ENCODE measurements around the gene CARD9. TPM values are rescaled to one million over a fixed set of nuclear protein-coding genes. Genes with fewer than 3 reads are reported as not detected.

Gene CARD9
- total RNA-seq, 1 donor from 2014 or later, result 1.2 TPM

DNA sequence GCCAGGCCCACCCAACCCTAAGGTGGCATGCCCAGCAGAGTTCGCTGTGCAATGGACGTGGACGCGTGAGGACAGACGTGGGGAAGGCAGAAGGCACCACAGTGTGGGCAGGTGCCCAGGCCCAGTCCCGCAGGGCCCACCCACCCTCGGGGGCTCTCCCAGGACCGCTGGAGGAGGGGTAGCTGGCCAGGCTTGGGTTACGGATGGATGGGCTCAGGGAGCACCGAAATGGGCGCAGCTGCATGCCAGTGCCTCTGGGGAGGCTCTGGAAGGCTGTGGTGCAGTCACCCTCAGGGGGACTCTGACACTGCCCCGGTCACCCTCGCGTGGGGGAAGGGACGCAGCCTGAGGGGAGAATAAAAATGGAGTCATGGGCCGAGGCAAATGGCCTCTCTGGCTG is 55.8 kb downstream of the CARD9 start:
- Histone ChIP-seq H3K4me3 (no peak overlapping the region), H3K27ac (replicated peaks) (no peak overlapping the region), H3K4me1 (no peaks in the 10 kb centered on the region), H3K27me3 (ENCODE audit: low read depth) (no peaks in the 10 kb centered on the region), H3K9me3 (replicated peaks) (peaks cover 32% of the 10 kb centered on the region), H3K36me3 (no peaks in the 10 kb centered on the region)
- TF ChIP-seq, protein P1, sequence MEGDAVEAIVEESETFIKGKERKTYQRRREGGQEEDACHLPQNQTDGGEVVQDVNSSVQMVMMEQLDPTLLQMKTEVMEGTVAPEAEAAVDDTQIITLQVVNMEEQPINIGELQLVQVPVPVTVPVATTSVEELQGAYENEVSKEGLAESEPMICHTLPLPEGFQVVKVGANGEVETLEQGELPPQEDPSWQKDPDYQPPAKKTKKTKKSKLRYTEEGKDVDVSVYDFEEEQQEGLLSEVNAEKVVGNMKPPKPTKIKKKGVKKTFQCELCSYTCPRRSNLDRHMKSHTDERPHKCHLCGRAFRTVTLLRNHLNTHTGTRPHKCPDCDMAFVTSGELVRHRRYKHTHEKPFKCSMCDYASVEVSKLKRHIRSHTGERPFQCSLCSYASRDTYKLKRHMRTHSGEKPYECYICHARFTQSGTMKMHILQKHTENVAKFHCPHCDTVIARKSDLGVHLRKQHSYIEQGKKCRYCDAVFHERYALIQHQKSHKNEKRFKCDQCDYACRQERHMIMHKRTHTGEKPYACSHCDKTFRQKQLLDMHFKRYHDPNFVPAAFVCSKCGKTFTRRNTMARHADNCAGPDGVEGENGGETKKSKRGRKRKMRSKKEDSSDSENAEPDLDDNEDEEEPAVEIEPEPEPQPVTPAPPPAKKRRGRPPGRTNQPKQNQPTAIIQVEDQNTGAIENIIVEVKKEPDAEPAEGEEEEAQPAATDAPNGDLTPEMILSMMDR (IDR thresholded peaks at IDR 0.05; ENCODE audit: borderline replicate concordance), result no peak
- no peak for DNase-seq
- intact Hi-C loops (cut with micrococcal nuclease), result no loop called here

DNA sequence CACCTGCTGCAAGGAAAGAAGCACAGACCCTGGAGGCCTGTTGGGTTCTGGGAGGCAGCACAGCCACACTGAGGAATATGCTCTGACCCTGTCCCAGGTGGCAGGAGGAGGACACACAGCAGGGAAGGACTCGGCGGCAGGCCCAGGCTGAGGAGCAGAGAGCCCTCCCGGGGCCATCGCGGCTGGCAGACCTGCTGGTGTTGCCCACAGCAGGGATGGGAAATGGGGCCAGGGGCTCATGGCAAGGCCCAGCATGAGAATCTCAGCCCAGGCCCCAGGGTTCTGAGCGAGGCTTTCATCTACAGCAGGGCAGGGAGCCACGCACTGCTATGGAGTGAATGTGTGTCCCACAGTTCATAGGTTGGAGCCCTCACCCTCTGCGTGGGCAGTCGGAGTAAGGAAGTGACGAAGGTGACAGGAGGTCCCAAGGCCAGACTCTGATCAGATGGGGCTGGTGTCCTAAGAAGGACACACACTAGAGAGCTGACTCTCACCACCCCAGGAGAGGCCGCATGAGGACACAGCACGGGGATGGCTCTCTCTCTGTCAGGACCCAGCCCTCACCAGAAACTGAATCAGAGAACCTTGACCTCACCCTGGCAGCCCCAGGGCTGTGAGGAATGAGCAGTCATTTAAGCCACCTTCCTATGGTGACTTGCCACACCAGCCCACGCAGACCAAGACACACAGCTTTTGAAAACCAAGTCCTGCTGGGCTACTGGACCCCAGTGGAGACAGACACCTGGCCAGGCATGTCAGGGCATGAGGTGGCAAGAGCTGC is 56.4 kb downstream of the CARD9 start:
- no peaks in the 10 kb centered on the region for H3K4me1 ChIP-seq
- H3K27me3 ChIP-seq (ENCODE audit: low read depth), result no peaks in the 10 kb centered on the region
- intact Hi-C loops (cut with micrococcal nuclease), result no loop called here
- no peaks in the 10 kb centered on the region for H3K36me3 ChIP-seq
- DNase-seq, result no peak
- H3K9me3 ChIP-seq (replicated peaks), result peaks cover 32% of the 10 kb centered on the region
- TF ChIP-seq, protein P1 (IDR thresholded peaks at IDR 0.05; ENCODE audit: borderline replicate concordance), result no peak
- H3K4me3 ChIP-seq, result no peak overlapping the region
- no peak overlapping the region for H3K27ac ChIP-seq (replicated peaks)

DNA sequence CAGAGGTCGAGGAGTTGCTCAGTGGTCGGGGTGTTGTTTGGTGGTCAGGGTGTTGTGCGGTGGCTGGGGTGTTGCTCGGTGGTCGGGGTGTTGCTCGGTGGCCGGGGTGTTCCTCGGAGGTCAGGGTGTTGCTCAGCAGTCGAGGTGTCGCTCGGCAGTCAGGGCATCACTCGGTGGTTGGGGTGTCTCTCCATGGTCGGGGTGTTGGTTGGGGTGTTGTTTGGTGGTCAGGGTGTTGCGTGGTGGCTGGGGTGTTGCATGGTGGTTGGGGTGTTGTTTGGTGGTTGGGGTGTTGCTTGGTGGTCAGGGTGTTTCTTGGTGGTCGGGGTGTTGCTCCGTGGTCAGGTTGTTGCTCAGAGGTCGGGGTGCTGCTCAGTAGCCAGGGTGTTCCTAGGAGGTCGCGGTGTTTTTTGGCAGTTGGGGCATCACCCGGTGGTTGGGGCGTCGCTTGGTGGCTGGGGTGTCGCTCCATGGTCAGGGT is 57.2 kb downstream of the CARD9 start:
- intact Hi-C loops (cut with micrococcal nuclease), result no loop called here
- Histone ChIP-seq H3K27ac (replicated peaks) (no peak overlapping the region), H3K4me1 (no peaks in the 10 kb centered on the region), H3K36me3 (no peaks in the 10 kb centered on the region), H3K4me3 (no peak overlapping the region), H3K9me3 (replicated peaks) (peaks cover 27% of the 10 kb centered on the region), H3K27me3 (ENCODE audit: low read depth) (peaks cover 7% of the 10 kb centered on the region)
- DNase-seq, result no peak
- TF ChIP-seq, protein P1 (IDR thresholded peaks at IDR 0.05; ENCODE audit: borderline replicate concordance), result no peak

DNA sequence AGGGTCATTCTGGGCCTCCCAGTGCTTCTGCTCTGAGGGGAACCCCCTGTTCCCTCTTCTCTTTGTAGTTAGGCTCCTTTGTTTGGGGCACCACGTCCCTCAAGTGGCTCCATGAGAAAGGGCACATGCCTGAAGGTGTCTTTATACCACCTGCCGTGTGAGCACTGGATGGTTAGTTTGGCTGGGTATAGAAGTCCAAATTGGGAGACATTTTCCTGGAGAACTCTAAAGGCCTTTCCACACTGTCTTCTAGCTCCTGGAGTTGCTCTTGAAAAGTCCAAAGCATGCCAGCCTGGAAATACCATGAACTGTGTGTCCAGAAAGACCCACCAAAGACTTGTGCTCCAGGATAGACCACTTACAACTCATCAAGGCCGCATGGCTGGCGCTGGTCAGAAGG is 58.5 kb downstream of the CARD9 start:
- TF ChIP-seq, protein P1 (IDR thresholded peaks at IDR 0.05; ENCODE audit: borderline replicate concordance), result no peak

DNA sequence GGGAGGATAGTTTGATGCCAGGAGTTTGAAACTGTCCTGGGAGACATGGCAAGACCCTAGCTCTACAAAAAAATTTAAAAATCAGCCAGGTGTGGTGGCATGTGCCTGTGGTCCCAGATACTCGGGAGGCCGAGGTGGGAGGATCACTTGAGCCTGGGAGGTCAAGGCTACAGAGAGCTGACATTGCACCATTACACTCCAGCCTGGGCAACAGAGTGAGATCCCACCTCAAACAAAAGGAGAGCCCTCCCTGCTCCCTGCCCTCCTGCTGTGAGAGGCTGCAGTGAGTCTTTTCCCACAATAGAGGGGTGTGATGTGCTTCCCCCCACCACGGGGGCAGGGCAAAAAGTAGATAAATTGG is 59.4 kb downstream of the CARD9 start:
- H3K36me3 ChIP-seq, result no peaks in the 10 kb centered on the region
- no peaks in the 10 kb centered on the region for H3K4me1 ChIP-seq
- H3K27me3 ChIP-seq (ENCODE audit: low read depth), result peaks cover 30% of the 10 kb centered on the region
- TF ChIP-seq, protein P1 (IDR thresholded peaks at IDR 0.05; ENCODE audit: borderline replicate concordance), result no peak
- no peak overlapping the region for H3K4me3 ChIP-seq
- DNase-seq, result no peak
- no peak overlapping the region for H3K27ac ChIP-seq (replicated peaks)
- intact Hi-C loops (cut with micrococcal nuclease), result no loop called here
- H3K9me3 ChIP-seq (replicated peaks), result peaks cover 15% of the 10 kb centered on the region

More for the DNA sequence above, 58.5 kb downstream of the CARD9 start:
- Histone ChIP-seq H3K4me3 (no peak overlapping the region), H3K27ac (replicated peaks) (no peak overlapping the region), H3K4me1 (no peaks in the 10 kb centered on the region), H3K9me3 (replicated peaks) (peaks cover 16% of the 10 kb centered on the region), H3K27me3 (ENCODE audit: low read depth) (peaks cover 21% of the 10 kb centered on the region), H3K36me3 (no peaks in the 10 kb centered on the region)
- DNase-seq, result no peak
- intact Hi-C loops (cut with micrococcal nuclease), result no loop called here

Other genes with a start within 250 kb of the CARD9 start
- gene LHX3, start 168.5 kb downstream of the CARD9 start, total RNA-seq, result not detected
- 8.0 TPM for gene QSOX2, start 127.9 kb downstream of the CARD9 start, total RNA-seq
- not detected for gene CCDC187, start 69.6 kb downstream of the CARD9 start, total RNA-seq
- gene GPSM1, start 46.1 kb downstream of the CARD9 start, total RNA-seq, result 69.0 TPM
- gene DNLZ, start 9.9 kb downstream of the CARD9 start, total RNA-seq, result 37.6 TPM
- 5.2 TPM for gene SNAPC4, start 26.5 kb upstream of the CARD9 start, total RNA-seq
- 20.1 TPM for gene ENTR1, start 36.9 kb upstream of the CARD9 start, total RNA-seq
- 80.9 TPM for gene PMPCA, start 37.0 kb upstream of the CARD9 start, total RNA-seq
- 10.6 TPM for gene INPP5E, start 66.2 kb upstream of the CARD9 start, total RNA-seq
- gene SEC16A, start 109.4 kb upstream of the CARD9 start, total RNA-seq, result 23.4 TPM
- 17.6 TPM for gene NOTCH1, start 172.4 kb upstream of the CARD9 start, total RNA-seq

All from left ventricle myocardium inferior (tissue), 1 donor.